GM12891 (cell line): ENCODE data around the gene SORCS2.

Experiments used
- DNase-seq: peaks from one replicate; pipeline ENCODE4 v3.0.0; 2011; ENCODE audit warnings: low spot score; ENCODE audit not compliant: insufficient read length
- FAIRE-seq: peaks from 2 replicates; lab custom pipeline; 2011; peaks lifted over from hg19 to GRCh38; lab: Jason Lieb, UNC
- PAX5 ChIP-seq: IDR thresholded peaks from 2 replicates; pipeline ENCODE4 v1.6.1; 2011; ENCODE audit warnings: low read length, moderate library complexity, mild to moderate bottlenecking; ENCODE audit not compliant: insufficient read depth, severe bottlenecking
- POLR2A ChIP-seq: IDR thresholded peaks from 2 replicates; pipeline ENCODE4 v1.6.1; 2011; ENCODE audit warnings: low read depth, low read length, control low read depth
- POLR2AphosphoS5 ChIP-seq: IDR thresholded peaks from 2 replicates; pipeline ENCODE4 v1.6.1; 2011; ENCODE audit warnings: low read depth, low read length, control low read depth
- POU2F2 ChIP-seq: IDR thresholded peaks from 2 replicates; pipeline ENCODE4 v1.6.1; 2011; ENCODE audit warnings: low read depth, mild to moderate bottlenecking, control low read depth, low read length, moderate library complexity
- SPI1 ChIP-seq: IDR thresholded peaks from 2 replicates; pipeline ENCODE4 v1.6.1; 2011; ENCODE audit warnings: low read depth, low read length, control low read depth
- TAF1 ChIP-seq: IDR thresholded peaks from 2 replicates; pipeline ENCODE4 v1.6.1; 2011; ENCODE audit warnings: low read depth, low read length, control low read depth

The SORCS2 gene

DNA sequence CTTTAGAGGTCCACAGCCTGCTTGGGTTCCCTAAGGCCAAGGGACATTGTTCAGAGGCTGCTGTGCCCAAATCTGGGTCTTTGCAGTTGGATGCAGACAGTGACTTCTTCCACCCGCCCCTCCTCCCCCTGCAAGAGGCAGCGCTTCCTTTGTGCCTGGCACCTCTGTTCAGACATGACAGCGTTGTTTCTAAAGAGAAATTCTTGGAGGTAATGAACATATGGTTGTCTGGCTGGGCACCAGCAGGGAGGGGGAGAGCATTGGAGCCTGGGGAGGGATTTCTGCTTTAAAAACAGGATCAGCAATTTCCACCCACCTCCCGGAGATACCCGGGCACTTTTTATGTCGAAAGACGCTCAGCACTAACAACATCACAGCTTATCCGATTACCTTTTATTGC is 190.9 kb downstream of the SORCS2 start:
- DNase-seq (no peak), FAIRE-seq (no peak)
- no peak for TF ChIP-seq TAF1
- TF ChIP-seq PAX5: no peak
- TF ChIP-seq POLR2AphosphoS5: no peak

DNA sequence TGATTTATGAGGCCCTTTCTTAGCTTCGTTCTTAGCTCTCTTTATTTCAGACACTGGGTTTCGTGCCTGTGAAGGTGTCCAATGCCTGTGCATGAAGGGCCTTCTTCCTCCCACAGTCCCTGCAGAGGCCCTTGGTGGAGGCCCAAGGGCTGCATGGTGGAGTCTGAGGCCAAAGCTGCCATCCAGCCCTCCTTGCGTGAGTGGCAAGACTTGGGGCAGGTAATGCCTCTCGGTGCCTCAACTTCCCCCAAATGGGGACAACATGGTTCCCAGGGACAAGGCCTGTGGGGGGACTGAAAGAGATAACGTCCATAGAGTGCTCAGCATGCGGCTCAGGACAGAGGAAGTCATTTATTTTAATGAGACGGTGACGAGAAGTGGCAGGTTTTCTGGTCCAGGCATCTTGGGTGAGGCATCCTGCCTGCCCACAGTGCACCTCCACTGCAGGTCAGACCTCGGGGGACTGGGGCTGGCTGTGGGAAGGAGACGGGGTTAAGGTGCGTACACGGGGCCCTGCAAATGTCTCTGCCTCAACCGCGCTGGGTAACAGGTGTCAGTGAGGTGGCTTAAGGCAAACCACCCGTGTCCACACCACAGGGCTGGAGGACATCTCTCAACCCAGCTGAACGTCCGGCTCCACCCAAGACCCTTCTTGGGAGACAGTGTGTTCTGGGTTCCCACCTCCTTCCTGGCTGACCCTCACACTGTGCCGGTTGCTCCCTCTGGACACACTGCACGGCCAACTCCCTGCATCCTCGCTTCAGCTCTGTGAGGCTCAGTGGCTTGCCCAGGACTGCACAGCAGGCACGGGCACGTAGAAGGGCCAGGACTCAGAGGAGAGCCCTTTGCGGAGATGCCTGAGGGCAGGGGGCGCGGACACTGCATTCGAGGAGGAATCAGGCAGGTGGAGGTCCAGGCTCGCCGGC is 191.9 kb downstream of the SORCS2 start:
- DNase-seq: no peak
- TF ChIP-seq POU2F2 (no peak), SPI1 (no peak), TAF1 (no peak), POLR2AphosphoS5 (no peak), PAX5 (no peak), POLR2A (no peak)
- no peak for FAIRE-seq

DNA sequence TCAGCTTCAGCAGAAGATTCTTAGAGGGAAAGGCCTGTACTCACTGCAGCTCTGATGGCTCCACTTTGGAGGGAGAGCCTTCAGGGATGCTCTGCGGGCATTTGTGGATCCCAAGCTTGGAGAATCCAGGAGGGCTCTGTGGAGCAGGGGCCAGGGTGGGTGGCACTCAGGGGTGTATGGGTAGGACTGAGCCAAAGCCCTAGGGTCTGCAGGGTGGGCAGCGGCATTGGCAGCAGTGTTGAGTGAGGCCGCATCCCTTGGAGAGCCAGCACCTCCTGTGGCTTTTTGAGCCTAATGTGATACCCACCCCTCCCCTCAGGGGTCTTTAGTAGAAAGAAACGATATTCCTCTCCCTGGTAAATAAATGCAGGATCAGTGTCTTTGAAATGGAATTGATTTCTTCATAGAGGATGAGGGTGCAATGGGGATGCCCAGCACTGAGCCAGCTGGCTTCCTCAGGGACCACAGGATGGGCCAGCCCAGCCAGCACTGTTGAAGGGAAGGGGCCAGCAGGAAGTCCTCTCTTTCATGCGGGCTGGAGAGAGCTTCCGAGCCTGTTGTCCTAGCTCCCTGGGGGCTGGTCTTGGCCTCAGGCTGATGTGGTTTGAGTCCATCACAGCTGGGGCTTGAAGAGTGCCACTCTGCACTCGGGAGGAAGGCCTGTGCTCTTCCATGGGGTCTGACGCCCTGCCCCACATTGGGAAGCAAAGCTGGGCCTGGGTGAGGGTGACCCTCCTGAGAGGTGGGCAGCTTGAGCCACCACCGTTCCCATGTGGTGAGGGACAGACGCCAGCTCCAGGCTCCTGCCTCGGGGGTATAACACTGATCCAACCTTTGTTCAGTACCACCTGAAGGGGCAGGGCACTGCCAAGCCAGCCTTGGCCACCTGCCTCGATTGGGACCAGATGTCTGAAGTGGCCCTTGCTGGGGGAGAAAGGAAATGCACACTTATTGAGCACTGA is 192.9 kb downstream of the SORCS2 start:
- DNase-seq: no peak
- no peak for FAIRE-seq
- TF ChIP-seq PAX5 (no peak), POLR2A (no peak), POU2F2 (no peak), TAF1 (no peak)

DNA sequence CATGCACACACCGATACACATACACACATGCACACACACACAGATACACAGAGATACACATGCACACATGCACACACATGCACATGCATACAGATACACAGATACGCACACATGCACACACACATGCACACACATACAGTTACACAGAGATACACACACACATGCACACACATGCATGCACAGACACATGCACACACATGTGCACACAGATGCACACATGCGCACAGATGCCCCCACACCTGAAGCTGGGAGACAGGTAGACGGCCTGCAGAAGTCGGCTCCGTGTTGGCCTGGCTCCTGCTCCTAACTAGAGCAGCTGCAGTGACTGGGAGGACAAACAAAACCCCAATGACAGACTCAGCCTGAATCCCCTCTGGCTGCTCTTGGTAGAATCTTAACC is 195.6 kb downstream of the SORCS2 start:
- DNase-seq (no peak), FAIRE-seq (no peak)
- TF ChIP-seq POU2F2 (no peak), POLR2A (no peak)

DNA sequence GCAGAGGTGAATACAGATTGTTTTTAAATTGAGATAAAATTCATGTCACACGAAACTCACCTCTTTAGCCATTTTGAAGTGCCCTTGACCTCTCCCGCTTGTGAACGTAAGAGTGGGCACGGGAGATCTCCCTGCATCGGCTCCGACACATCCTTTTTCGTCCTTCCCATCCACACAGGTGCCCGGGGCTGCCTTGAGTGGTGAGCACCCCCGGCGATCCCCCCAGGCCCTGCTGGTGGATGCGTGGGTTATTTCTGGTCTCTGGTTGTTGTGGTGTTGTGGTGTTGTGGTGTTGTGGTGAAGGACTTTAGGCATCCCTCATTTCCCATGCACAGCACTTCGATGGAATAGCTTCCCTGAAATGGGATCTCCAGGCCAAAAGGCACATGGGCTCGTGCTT is 196.3 kb downstream of the SORCS2 start:
- DNase-seq: no peak
- TF ChIP-seq POLR2A: no peak
- no peak for TF ChIP-seq PAX5
- no peak for TF ChIP-seq TAF1
- TF ChIP-seq POLR2AphosphoS5: no peak
- no peak for TF ChIP-seq SPI1
- no peak for TF ChIP-seq POU2F2
- no peak for FAIRE-seq

DNA sequence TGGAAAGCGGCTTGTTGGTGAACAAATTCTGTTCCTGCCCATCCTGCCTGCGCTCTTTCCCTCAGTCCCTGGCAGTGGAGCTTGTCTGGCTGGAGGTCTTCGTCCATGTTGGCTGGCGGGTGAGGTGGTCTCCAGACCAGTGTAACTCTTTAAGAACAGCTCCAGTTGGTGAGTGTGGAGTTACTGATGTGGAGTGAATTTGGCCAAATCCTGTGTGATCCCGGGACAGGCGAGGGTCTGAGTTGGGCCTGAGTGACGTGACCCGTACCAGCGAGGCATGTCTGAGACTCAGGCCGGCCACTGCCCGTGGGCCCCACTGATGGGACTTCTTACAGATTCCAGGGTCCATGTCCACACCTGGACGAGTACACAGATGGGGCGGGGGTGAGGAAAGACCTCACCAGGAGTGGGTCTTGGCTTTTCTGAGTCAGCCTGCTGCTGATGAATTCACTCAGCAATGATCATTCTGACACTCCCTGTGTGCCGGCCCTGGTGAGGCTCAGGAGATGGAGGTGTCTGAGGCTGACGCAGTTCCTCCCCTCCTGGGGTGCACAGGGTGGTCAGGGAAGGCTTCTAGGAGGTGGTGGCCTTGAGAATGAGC is 196.9 kb downstream of the SORCS2 start:
- TF ChIP-seq POU2F2 (no peak), POLR2AphosphoS5 (no peak), SPI1 (no peak), POLR2A (no peak), PAX5 (no peak), TAF1 (no peak)
- FAIRE-seq: no peak
- no peak for DNase-seq

DNA sequence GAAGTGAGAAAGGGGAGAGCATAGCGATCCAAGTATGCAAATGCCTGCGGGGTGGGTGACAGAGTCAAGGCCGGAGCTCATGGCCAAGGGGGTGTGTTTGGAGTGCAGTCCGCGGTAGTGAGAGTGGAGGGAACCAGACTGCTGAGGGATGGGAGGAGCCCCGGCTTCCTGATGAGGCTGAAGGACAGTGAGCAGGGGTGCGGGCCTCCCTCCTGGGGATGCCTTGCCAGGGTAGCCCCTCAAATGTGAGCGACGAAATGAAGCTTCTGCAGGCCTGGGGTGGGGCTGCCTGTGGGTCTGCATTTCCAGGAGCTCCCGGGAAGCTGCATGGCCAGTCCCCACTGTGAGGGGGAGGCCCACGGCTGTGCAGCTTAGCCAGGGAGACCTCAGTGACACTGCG is 197.4 kb downstream of the SORCS2 start:
- no peak for DNase-seq
- TF ChIP-seq PAX5: no peak
- no peak for TF ChIP-seq SPI1
- FAIRE-seq: no peak

DNA sequence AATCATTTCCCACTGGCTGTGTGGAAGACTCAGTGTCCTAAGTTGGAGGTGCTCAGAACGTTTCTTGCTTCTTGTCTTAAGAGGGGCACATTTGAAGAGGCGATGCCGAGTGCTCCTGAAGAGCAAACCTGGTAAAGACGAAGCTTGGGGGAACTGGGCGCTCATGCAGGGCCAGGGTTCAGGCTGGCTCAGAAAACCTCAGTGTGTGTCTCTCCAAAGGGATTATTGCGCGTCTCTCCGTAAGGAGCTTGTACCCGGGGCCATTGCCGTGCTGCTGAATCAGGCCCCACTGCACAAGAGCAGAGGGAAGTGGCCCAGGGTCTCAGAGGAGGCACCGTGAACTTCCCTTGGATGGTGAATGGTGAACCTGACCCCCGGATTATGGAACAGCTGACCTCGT is 198.0 kb downstream of the SORCS2 start:
- TF ChIP-seq PAX5 (no peak), SPI1 (no peak), POLR2A (no peak), POU2F2 (no peak), POLR2AphosphoS5 (no peak), TAF1 (no peak)
- no peak for DNase-seq
- FAIRE-seq: no peak

DNA sequence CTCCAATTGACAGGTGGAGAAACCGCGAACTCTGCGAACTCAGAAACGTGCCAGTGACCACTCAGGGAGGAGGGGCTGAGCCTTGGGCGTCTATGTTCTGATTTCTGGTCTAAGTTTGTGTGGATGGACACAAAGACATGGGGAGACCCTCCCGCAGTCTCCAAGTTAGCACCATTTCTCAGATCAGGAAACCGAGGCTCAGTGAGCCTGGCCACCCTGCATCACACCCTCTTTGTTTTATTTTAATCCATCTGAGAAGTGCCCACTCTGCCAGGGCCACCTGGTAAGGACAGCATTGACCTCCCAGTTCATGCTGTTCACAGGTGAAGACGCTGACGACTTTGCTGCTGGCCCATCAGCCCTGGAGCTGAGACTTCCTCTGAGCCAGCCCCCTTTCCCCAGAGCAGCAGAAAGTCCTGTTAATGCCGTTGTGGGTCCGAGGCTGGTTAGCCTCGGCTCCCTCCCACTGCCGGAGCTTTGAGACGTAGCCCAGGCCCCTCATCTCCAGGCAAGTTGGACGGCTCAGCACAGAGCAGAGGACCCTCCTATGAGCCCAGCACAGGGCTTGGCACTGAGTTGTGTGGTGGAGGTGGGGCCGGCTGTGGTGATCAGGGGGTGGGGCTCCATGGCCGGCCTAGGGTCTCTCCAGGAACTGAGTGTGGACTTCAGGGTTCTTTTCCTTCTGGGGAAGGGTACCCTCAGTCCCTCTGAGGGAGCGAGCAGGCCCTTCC is 198.7 kb downstream of the SORCS2 start:
- no peak for FAIRE-seq
- TF ChIP-seq POLR2A (no peak), TAF1 (no peak), POU2F2 (no peak), PAX5 (no peak)

More for the DNA sequence above, 198.7 kb downstream of the SORCS2 start:
- no peak for DNase-seq
